K562 (cell line): ENCODE results near the gene WDR46. TPM values are rescaled to one million over a fixed set of nuclear protein-coding genes. Genes with fewer than 3 reads are reported as not detected.

ENCODE experiments used
- ATF1 ChIP-seq, 2 experiments: fragments of 450-650 bp in 1 of 2; IDR thresholded peaks; 2 replicates each; pipeline ENCODE4 v1.6.1; 2016; ENCODE audit warnings: missing compliant biosample characterization in 1 of 2, missing genetic modification characterization in 1 of 2
- CEBPZ ChIP-seq: fragments of 150-350 bp; IDR thresholded peaks from 2 replicates; pipeline ENCODE4 v1.6.1; 2014; ENCODE audit warnings: low read depth, mild to moderate bottlenecking, low read length, borderline replicate concordance
- E4F1 ChIP-seq: fragments of 250-450 bp; sonication (Bioruptor Pico); IDR thresholded peaks from 2 replicates; pipeline ENCODE4 v1.5.0; 2021; ENCODE audit warnings: mild to moderate bottlenecking, borderline replicate concordance
- ELF4 ChIP-seq: fragments of 450-650 bp; formaldehyde crosslinking; IDR thresholded peaks from 2 replicates; pipeline ENCODE4 v1.4.0; 2022; ENCODE audit warnings: missing genetic modification characterization
- FOXK2 ChIP-seq, 2 experiments: fragments of 450-650 bp; IDR thresholded peaks in 1 of 2; conservative IDR thresholded peaks in 1 of 2; 2 replicates each; pipeline ENCODE4 v1.6.1; 2016; ENCODE audit warnings: low read depth in 2 of 2, mild to moderate bottlenecking in 1 of 2
- HEY1 ChIP-seq: fragments of 250-450 bp; sonication (Bioruptor Pico); IDR thresholded peaks from 2 replicates; pipeline ENCODE4 v1.5.0; 2020; ENCODE audit warnings: mild to moderate bottlenecking, moderate library complexity, borderline replicate concordance
- HMG20B ChIP-seq: fragments of 250-450 bp; sonication (Bioruptor Pico); IDR thresholded peaks from 2 replicates; pipeline ENCODE4 v1.5.0; 2021; ENCODE audit warnings: mild to moderate bottlenecking
- HOXB6 ChIP-seq: fragments of 250-450 bp; sonication (Bioruptor Pico); IDR thresholded peaks from 2 replicates; pipeline ENCODE4 v1.5.1; 2022; ENCODE audit warnings: mild to moderate bottlenecking, borderline replicate concordance
- JUNB ChIP-seq: fragments of 450-650 bp; formaldehyde crosslinking; conservative IDR thresholded peaks from 2 replicates; pipeline ENCODE4 v1.4.0; 2020; ENCODE audit warnings: mild to moderate bottlenecking
- KDM4B ChIP-seq, 2 experiments: fragments of 450-650 bp in 1 of 2; sonication (generic) in 1 of 2; IDR thresholded peaks; 2 replicates each; pipeline ENCODE4 v1.6.1; 2016 to 2017; ENCODE audit warnings: borderline replicate concordance in 2 of 2, antibody characterized with exemption in 1 of 2, low read depth in 1 of 2, mild to moderate bottlenecking in 1 of 2
- MBD1 ChIP-seq: fragments of 250-450 bp; sonication (Bioruptor Pico); IDR thresholded peaks from 2 replicates; pipeline ENCODE4 v1.8.0; 2022; ENCODE audit warnings: inconsistent platforms
- MED1 ChIP-seq: sonication (generic); formaldehyde crosslinking; IDR thresholded peaks from 2 replicates; pipeline ENCODE4 v1.8.1; 2023; ENCODE audit warnings: missing genetic modification reagents, borderline replicate concordance
- MTA3 ChIP-seq: fragments of 450-650 bp; formaldehyde crosslinking; IDR thresholded peaks from 2 replicates; pipeline ENCODE4 v1.6.1; 2017; ENCODE audit warnings: mild to moderate bottlenecking, borderline replicate concordance
- NCOA4 ChIP-seq: fragments of 450-650 bp; IDR thresholded peaks from 2 replicates; pipeline ENCODE4 v1.6.1; 2018; ENCODE audit warnings: mild to moderate bottlenecking; ENCODE audit not compliant: partially characterized antibody
- NUFIP1 ChIP-seq: fragments of 450-650 bp; IDR thresholded peaks from 2 replicates; pipeline ENCODE4 v1.6.1; 2018; ENCODE audit not compliant: partially characterized antibody
- PHB2 ChIP-seq: fragments of 450-650 bp; IDR thresholded peaks from 2 replicates; pipeline ENCODE4 v1.6.1; 2017; ENCODE audit warnings: low read depth
- RB1 ChIP-seq: fragments of 450-650 bp; IDR thresholded peaks from 2 replicates; pipeline ENCODE4 v1.6.1; 2017; ENCODE audit warnings: low read depth, mild to moderate bottlenecking
- ZFP30 ChIP-seq: fragments of 250-450 bp; sonication (Bioruptor Pico); IDR thresholded peaks from 2 replicates; pipeline ENCODE4 v1.8.0; 2022; ENCODE audit warnings: moderate library complexity, mild to moderate bottlenecking, inconsistent platforms, borderline replicate concordance
- ZNF695 ChIP-seq: fragments of 450-650 bp; formaldehyde crosslinking; IDR thresholded peaks from 2 replicates; pipeline ENCODE4 v1.4.0; 2020; ENCODE audit warnings: mild to moderate bottlenecking, moderate library complexity
- ZZZ3 ChIP-seq: fragments of 450-650 bp; IDR thresholded peaks from 2 replicates; pipeline ENCODE4 v1.6.1; 2016; ENCODE audit warnings: antibody characterized with exemption, mild to moderate bottlenecking, moderate library complexity
- polyA plus RNA-seq, 8 experiments: library from polyadenylated mRNA; depleted of rRNA in 4 of 8; stranded (reverse) in 5 of 8; unstranded in 3 of 8; fragments of >200 nt; fragmentation: Nextera tagmentation in 2 of 8; fragmentation: Illumina TruSeq in 1 of 8; extraction: Ambion mirVana in 2 of 8; extraction: Trizol in 1 of 8; gene quantifications; 2 replicates each; pipeline versions ENCODE4 v1.2.1 to v1.2.3, GENCODE V29; 2011 to 2014; ENCODE audit warnings: inconsistent platforms in 1 of 8, missing spikeins in 1 of 8
- total RNA-seq, 7 experiments: library from RNA; depleted of rRNA in 6 of 7; stranded (reverse); fragments of >200 nt in 6 of 7; fragmentation: Illumina TruSeq in 2 of 7; extraction: Trizol in 2 of 7; gene quantifications; 2 replicates each; pipeline versions ENCODE4 v1.2.1 to v1.2.3, GENCODE V29; 2011 to 2021; ENCODE audit warnings: low replicate concordance in 1 of 7

WDR46 gene
- total and polyA plus RNA-seq, 9 of the 15 experiments (the other 6 are each of a cell fraction or from before 2014, with no cell fraction given): 8.9 to 146 (median 93.1) TPM

GRCh38 chr6:33276864-33277662 lies 12.0 kb downstream of the WDR46 start, which contains the start of gene B3GALT4 (continued):
- TF ChIP-seq HMG20B (CRISPR knock-in tag) (no peak), NCOA4 (no peak), ZNF695 (CRISPR knock-in tag) (peak; percentile 87; the same call in 1 of the 2 replicates), JUNB (no peak), ZZZ3 (no peak), ZFP30 (CRISPR knock-in tag) (no peak), NUFIP1 (no peak), HEY1 (CRISPR knock-in tag) (no peak), HOXB6 (CRISPR knock-in tag) (no peak), E4F1 (CRISPR knock-in tag) (no peak), ATF1 (CRISPR knock-in tag; IDR thresholded peaks at IDR 0.05) (peak; percentile 30; the same call in 1 of the 2 replicates), ATF1 (tag; IDR thresholded peaks at IDR 0.05) (peak; percentile 87), FOXK2 (conservative IDR thresholded peaks at IDR 0.05 in 1 of 2, IDR thresholded peaks at IDR 0.05 in 1 of 2; ENCODE audit: low read depth in 2 of 2) (no peak), MTA3 (peak; percentile 96; the same call in 1 of the 2 replicates), PHB2 (no peak), MBD1 (CRISPR knock-in tag) (no peak), KDM4B (IDR thresholded peaks at IDR 0.05; ENCODE audit: borderline replicate concordance in 2 of 2, low read depth in 1 of 2) (no peak; a peak in 1 of 4 replicates), RB1 (peak; percentile 96), ELF4 (CRISPR knock-in tag) (peak; percentile 51), MED1 (CRISPR knock-in tag) (0 out of 2 replicates have a peak, but pooled peaks have one; percentile 94), CEBPZ (no peak)
